ENCODE data around the gene FOXB1.

GRCh38 chr15:59994526-59994887, 9.6 kb upstream of the FOXB1 start:
- TF ChIP-seq ATF6 (CRISPR knock-in tag; IDR thresholded peaks at IDR 0.05) (no peak), ZNF239 (CRISPR knock-in tag; IDR thresholded peaks at IDR 0.05) (no peak), CTCF (IDR thresholded peaks at IDR 0.05 in 2 of 3, conservative IDR thresholded peaks at IDR 0.05 in 1 of 3; ENCODE audit: insufficient read depth in 2 of 3, low read depth in 1 of 3, low read length in 3 of 3) (no peak), THAP7 (CRISPR knock-in tag; IDR thresholded peaks at IDR 0.05) (no peak), STAT5B (CRISPR knock-in tag; IDR thresholded peaks at IDR 0.05) (no peak), PTTG1 (tag; IDR thresholded peaks at IDR 0.05; ENCODE audit: low read depth) (no peak), THRA (IDR thresholded peaks at IDR 0.05) (no peak), E2F6 (IDR thresholded peaks at IDR 0.05; ENCODE audit: borderline replicate concordance in 1 of 2, extremely low read depth in 1 of 2, insufficient read depth in 1 of 2, insufficient read length in 1 of 2, low read depth in 1 of 2, low read length in 1 of 2, poor library complexity in 1 of 2, severe bottlenecking in 1 of 2) (no peak), FOXM1 (IDR thresholded peaks at IDR 0.05; ENCODE audit: low read depth) (no peak), FOXM1 (CRISPR knock-in tag; IDR thresholded peaks at IDR 0.05; ENCODE audit: low read depth) (no peak), SMAD3 (CRISPR knock-in tag; conservative IDR thresholded peaks at IDR 0.05) (no peak), KAT2B (IDR thresholded peaks at IDR 0.05; ENCODE audit: low read depth, low read length) (no peak), SMAD1 (IDR thresholded peaks at IDR 0.05; ENCODE audit: low read depth, low read length, partially characterized antibody) (no peak), ZNF24 (IDR thresholded peaks at IDR 0.05) (no peak), GABPA (tag; conservative IDR thresholded peaks at IDR 0.05; ENCODE audit: low read depth) (no peak)
